ENCODE results near the gene GDF15.

GDF15 gene

GRCh38 chr19:18417250-18418028 lies 31.5 kb downstream of the GDF15 start:
- Histone ChIP-seq H3K36me3 (replicated peaks; ENCODE audit: insufficient read depth, low read length) (no peaks in the 10 kb centered on the region), H3K4me3 (ENCODE audit: low read length) (peak overlapping the region; percentile 47), H3K9me3 (replicated peaks; ENCODE audit: insufficient read depth, low read length) (no peaks in the 10 kb centered on the region), H3F3A (ENCODE audit: insufficient read depth, low read length) (peaks cover 10% of the 10 kb centered on the region), H3K4me2 (ENCODE audit: low read depth, low read length) (peak overlapping the region; percentile 95), H3K79me2 (ENCODE audit: low read length) (no peaks in the 10 kb centered on the region), H4K20me1 (ENCODE audit: insufficient read depth, low read length) (no peaks in the 10 kb centered on the region), H3K4me1 (ENCODE audit: low read length) (peaks cover 6% of the 10 kb centered on the region), H3K9me2 (replicated peaks; ENCODE audit: insufficient read depth, low read length) (no peaks in the 10 kb centered on the region), H2AFZ (ENCODE audit: low read length) (peak overlapping the region; percentile 67), H3K27me3 (replicated peaks; ENCODE audit: insufficient read depth, low read length) (peaks cover 57% of the 10 kb centered on the region), H3K27ac (ENCODE audit: low read length) (no peak overlapping the region), H3K9ac (ENCODE audit: low read length) (peak overlapping the region; percentile 21; the same call in 1 of the 2 replicates)
- DNase-seq, result no peak
- TF ChIP-seq EZH2 (optimal IDR thresholded peaks at IDR 0.05; ENCODE audit: low read depth, low read length) (no peak), EZH2phosphoT487 (IDR thresholded peaks at IDR 0.05; ENCODE audit: low read length) (no peak), CTCF (IDR thresholded peaks at IDR 0.05; ENCODE audit: low read length) (no peak)

- Histone ChIP-seq H4K20me1 (ENCODE audit: insufficient read depth, low read length) (no peaks in the 10 kb centered on the region), H3K9ac (ENCODE audit: low read length) (no peak overlapping the region), H3K9me2 (replicated peaks; ENCODE audit: insufficient read depth, low read length) (no peaks in the 10 kb centered on the region), H3K4me3 (ENCODE audit: low read length) (peak overlapping the region; percentile 47; the same call in 1 of the 2 replicates), H3K4me1 (ENCODE audit: low read length) (peaks cover 6% of the 10 kb centered on the region), H3K27ac (ENCODE audit: low read length) (no peak overlapping the region), H3K36me3 (replicated peaks; ENCODE audit: insufficient read depth, low read length) (no peaks in the 10 kb centered on the region), H3K4me2 (ENCODE audit: low read depth, low read length) (peak overlapping the region; percentile 95; the same call in 1 of the 2 replicates), H2AFZ (ENCODE audit: low read length) (no peak overlapping the region), H3K9me3 (replicated peaks; ENCODE audit: insufficient read depth, low read length) (no peaks in the 10 kb centered on the region), H3K27me3 (replicated peaks; ENCODE audit: insufficient read depth, low read length) (peaks cover 51% of the 10 kb centered on the region), H3F3A (ENCODE audit: insufficient read depth, low read length) (peaks cover 10% of the 10 kb centered on the region), H3K79me2 (ENCODE audit: low read length) (no peaks in the 10 kb centered on the region)
- DNase-seq, result no peak
- no peak for TF ChIP-seq CTCF (IDR thresholded peaks at IDR 0.05; ENCODE audit: low read length)
- peak; percentile 81; the same call in 1 of the 2 replicates for TF ChIP-seq EZH2phosphoT487 (IDR thresholded peaks at IDR 0.05; ENCODE audit: low read length)
These were observed 32.1 kb downstream of the GDF15 start for GRCh38 chr19:18418029-18418482.

- TF ChIP-seq EZH2 (optimal IDR thresholded peaks at IDR 0.05; ENCODE audit: low read depth, low read length), result no peak
- TF ChIP-seq EZH2phosphoT487 (IDR thresholded peaks at IDR 0.05; ENCODE audit: low read length), result no peak
- TF ChIP-seq CTCF (IDR thresholded peaks at IDR 0.05; ENCODE audit: low read length), result no peak
- Histone ChIP-seq H3K4me2 (ENCODE audit: low read depth, low read length) (peak overlapping the region; percentile 78), H3K9me2 (replicated peaks; ENCODE audit: insufficient read depth, low read length) (no peaks in the 10 kb centered on the region), H3K9ac (ENCODE audit: low read length) (no peak overlapping the region), H3F3A (ENCODE audit: insufficient read depth, low read length) (peaks cover 10% of the 10 kb centered on the region), H3K27me3 (replicated peaks; ENCODE audit: insufficient read depth, low read length) (peaks cover 51% of the 10 kb centered on the region), H3K4me3 (ENCODE audit: low read length) (peak overlapping the region; percentile 54), H3K36me3 (replicated peaks; ENCODE audit: insufficient read depth, low read length) (no peaks in the 10 kb centered on the region), H3K79me2 (ENCODE audit: low read length) (no peaks in the 10 kb centered on the region), H2AFZ (ENCODE audit: low read length) (0 out of 2 replicates have a peak overlapping the region, but pooled peaks have one; percentile 7), H3K4me1 (ENCODE audit: low read length) (peaks cover 6% of the 10 kb centered on the region), H4K20me1 (ENCODE audit: insufficient read depth, low read length) (no peaks in the 10 kb centered on the region), H3K27ac (ENCODE audit: low read length) (no peak overlapping the region), H3K9me3 (replicated peaks; ENCODE audit: insufficient read depth, low read length) (no peaks in the 10 kb centered on the region)
- DNase-seq, result no peak
These were observed 32.7 kb downstream of the GDF15 start for GRCh38 chr19:18418483-18419194.

Measured in MM.1S (cell line).